ENCODE results near the gene BSPRY.

Gene BSPRY

DNA sequence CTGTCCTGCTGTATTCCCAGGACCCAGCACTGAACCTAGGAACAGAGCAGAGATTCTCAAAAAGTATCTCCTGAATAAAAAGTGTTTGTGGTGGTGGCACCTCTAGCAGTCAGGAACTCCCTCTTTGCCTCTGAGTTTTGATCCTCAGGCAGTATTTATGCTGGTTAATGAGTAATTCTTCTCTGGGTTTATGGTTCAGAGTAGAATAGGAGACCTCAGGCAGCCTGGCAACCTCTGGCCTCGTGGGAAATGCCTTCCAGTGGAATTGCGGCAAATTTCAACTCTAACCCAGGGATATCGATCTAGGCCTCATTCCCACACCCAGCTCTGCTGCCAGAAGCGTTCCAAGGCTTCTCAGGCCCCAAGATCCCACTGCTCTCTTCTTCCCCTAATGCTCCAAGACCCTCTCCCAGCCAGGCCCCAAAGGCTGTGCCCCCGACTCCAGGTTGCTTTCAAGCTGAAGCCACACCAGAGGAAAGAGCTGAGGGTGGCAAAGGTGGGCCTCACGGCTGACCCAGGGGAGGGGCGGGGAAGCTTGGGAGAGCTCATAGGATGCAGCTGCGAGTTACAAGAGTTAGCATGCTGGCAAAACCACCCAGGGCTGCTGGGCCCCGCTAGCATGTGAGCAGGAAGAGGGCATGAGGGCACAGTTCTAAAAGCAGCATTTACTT, 38.4 kb downstream of the BSPRY start:
- POLR2A ChIA-PET, result no interaction called here
- TF ChIP-seq, protein P1, sequence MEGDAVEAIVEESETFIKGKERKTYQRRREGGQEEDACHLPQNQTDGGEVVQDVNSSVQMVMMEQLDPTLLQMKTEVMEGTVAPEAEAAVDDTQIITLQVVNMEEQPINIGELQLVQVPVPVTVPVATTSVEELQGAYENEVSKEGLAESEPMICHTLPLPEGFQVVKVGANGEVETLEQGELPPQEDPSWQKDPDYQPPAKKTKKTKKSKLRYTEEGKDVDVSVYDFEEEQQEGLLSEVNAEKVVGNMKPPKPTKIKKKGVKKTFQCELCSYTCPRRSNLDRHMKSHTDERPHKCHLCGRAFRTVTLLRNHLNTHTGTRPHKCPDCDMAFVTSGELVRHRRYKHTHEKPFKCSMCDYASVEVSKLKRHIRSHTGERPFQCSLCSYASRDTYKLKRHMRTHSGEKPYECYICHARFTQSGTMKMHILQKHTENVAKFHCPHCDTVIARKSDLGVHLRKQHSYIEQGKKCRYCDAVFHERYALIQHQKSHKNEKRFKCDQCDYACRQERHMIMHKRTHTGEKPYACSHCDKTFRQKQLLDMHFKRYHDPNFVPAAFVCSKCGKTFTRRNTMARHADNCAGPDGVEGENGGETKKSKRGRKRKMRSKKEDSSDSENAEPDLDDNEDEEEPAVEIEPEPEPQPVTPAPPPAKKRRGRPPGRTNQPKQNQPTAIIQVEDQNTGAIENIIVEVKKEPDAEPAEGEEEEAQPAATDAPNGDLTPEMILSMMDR (IDR thresholded peaks at IDR 0.05; ENCODE audit: control extremely low read depth, extremely low read depth, low read depth, missing control alignments), result no peak
- CTCF ChIA-PET, result interaction anchor here (0.7 to 4.1 kb wide), 6 partner anchors 13 to 268 kb away, joined by 3 to 24 read pairs (median 4); partner anchors contain the start of genes ALAD, C9orf43 and POLE3
- no peak for DNase-seq (ENCODE audit: extremely low spot score)

DNA sequence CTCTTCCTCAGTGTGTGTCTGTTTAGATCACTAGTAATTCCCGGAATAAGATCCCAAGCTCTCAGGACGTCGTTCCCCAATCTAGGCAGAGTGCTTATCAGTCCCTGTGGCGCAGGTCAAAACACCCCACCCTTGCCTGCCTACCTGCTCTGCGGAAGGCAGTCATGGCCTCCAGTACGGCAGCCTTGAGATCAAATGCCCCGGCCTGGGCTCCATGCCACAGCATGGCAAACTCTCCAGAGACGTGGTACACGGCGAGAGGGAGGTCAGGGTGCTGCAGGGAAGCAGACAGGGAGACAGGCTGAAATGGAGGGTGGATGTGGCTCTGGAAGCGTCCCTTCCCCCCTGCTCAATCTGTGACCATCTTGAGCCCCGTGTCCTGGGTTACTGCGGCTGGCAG, 39.5 kb downstream of the BSPRY start:
- ChIA-PET POLR2A (no interaction called here), CTCF (interaction anchor here (1.0 to 1.2 kb wide), 2 partner anchors 12 to 14 kb away, joined by 3 to 5 read pairs; partner anchors contain the start of gene ALAD)
- no peak for DNase-seq (ENCODE audit: extremely low spot score)
- TF ChIP-seq, protein P1 (IDR thresholded peaks at IDR 0.05; ENCODE audit: control extremely low read depth, extremely low read depth, low read depth, missing control alignments), result no peak

DNA sequence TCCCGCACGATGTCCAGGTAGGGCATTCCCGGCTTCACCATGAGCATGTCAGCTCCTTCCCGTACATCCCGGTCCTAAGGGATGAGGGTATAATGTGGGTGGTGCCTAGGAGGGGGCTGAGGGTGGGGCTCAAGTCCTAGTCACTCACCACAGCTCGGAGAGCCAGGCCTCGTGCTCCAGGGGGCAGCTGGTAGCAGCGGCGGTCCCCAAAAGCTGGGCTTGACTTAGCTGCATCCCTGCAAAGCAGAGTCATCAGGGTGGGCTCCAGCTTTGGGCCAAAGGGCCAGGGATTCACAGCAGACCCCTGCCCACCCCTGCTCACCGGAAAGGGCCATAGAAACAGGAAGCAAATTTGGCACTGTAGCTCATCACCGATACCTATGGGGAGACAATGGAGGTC, 40.1 kb downstream of the BSPRY start:
- DNase-seq (ENCODE audit: extremely low spot score), result no peak
- CTCF ChIA-PET, result interaction anchor here (1.0 to 1.2 kb wide), 2 partner anchors 12 to 13 kb away, joined by 3 to 5 read pairs; partner anchors contain the start of gene ALAD
- TF ChIP-seq, protein P1 (IDR thresholded peaks at IDR 0.05; ENCODE audit: control extremely low read depth, extremely low read depth, low read depth, missing control alignments), result no peak
- POLR2A ChIA-PET, result no interaction called here

DNA sequence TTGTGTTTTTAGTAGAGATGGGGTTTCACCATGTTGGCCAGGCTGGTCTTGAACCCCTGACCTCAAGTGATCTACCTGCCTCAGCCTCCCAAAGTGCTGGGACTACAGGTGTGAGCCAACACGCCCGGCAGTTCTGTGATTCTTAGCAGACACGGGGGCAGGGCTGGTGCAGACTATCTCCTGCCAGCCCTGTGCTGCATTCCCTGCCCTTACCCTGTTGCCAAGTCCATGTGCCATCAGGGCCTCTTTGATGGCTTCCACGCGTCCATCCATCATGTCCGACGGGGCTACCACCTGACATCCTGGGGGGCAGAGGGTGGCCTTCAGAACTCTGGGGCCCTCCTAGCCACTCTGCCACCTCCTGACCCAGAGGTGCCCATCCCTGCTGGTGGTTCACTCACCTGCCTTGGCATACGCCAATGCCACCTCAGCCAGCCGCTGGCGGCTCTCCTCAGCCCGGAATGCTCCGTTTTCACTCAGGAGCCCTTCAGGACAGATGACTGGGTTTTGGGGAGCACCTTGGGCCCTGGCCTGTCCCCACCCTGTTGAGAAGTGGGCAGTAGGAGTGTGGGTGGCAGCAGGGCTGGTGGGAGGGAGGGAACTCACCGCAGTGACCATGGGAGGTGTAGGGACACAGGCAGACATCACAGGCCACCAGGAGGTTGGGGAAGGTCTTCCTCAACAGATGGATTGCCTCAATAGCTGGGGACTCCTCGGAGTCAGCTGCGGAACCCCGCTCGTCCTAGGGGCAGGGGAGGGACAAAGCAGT, 41.0 kb downstream of the BSPRY start:
- ChIA-PET CTCF (interaction anchor here (1.2 to 1.4 kb wide), 2 partner anchors 12 to 13 kb away, joined by 3 read pairs; no protein-coding TSS in a partner anchor), POLR2A (no interaction called here)
- TF ChIP-seq, protein P1 (IDR thresholded peaks at IDR 0.05; ENCODE audit: control extremely low read depth, extremely low read depth, low read depth, missing control alignments), result no peak
- DNase-seq (ENCODE audit: extremely low spot score), result no peak

DNA sequence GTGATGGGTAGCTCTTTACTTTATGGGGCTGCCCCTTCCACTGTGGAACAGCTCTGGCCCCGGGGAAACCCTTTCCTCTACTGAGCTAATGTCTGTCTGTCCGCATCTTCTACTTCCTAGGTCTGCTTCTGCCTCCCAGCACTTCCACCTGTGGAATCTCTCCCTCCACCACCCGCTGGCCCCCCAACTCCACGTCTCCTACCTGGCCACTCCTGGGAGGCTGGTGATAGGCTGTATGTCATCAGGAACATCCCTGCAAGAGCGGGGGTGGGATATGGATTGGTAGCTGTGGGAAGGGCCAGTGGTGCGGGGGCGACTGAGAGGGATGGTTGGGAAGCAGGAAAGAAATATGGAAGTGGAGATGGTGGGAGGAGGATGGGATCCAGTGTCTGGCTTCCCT, 42.6 kb downstream of the BSPRY start:
- ChIA-PET CTCF (interaction anchor here (1.0 to 3.3 kb wide), 2 partner anchors 12 to 16 kb away, joined by 3 to 7 read pairs; no protein-coding TSS in a partner anchor), POLR2A (no interaction called here)
- TF ChIP-seq, protein P1 (IDR thresholded peaks at IDR 0.05; ENCODE audit: control extremely low read depth, extremely low read depth, low read depth, missing control alignments), result no peak
- no peak for DNase-seq (ENCODE audit: extremely low spot score)

DNA sequence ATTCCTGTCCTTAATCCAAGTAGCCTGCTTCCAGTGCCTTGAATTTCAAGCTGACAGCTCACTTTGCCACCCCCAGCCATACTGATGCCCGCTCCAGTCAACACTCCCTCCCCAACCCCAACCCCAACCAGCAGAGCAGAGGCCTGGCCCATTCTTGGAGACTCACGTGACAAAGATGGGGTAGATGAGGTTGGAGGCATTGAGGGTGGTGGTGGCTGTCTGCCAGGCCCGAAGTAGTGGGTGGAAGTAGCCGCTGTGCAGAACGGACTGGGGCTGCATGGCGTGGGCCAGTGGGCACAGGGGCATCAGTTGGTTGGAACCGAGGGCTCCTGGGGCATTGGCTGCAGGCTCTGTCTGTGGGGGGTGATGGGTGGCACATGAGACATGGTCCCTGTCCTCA, 43.9 kb downstream of the BSPRY start:
- POLR2A ChIA-PET, result no interaction called here
- CTCF ChIA-PET, result interaction anchor here (1.2 to 3.3 kb wide), 3 partner anchors 8 to 265 kb away, joined by 6 to 8 read pairs (median 7); partner anchors contain the start of gene ALAD
- TF ChIP-seq, protein P1 (IDR thresholded peaks at IDR 0.05; ENCODE audit: control extremely low read depth, extremely low read depth, low read depth, missing control alignments), result no peak
- DNase-seq (ENCODE audit: extremely low spot score), result no peak

Data from GM10248 (cell line).